Hepatocyte (in vitro differentiated cells): ENCODE results near the gene DNAJC5.

Experiments used
- CTCF ChIP-seq: fragments of 200-600 bp; sonication (generic); IDR thresholded peaks from 2 replicates; pipeline ENCODE4 v1.5.1; 2016; ENCODE audit warnings: antibody characterized with exemption, mild to moderate bottlenecking; ENCODE audit not compliant: poor library complexity
- EZH2 ChIP-seq: fragments of 200-600 bp; sonication (generic); IDR thresholded peaks from 2 replicates; pipeline ENCODE4 v1.6.1; 2016; ENCODE audit warnings: antibody characterized with exemption, mild to moderate bottlenecking, borderline replicate concordance

- TF ChIP-seq CTCF, result no peak
- TF ChIP-seq EZH2, result no peak
Observed at GRCh38 chr20:63861365-63861934, 33.5 kb upstream of the DNAJC5 start, which contains the start of gene ABHD16B.
